Endodermal cell (in vitro differentiated cells): ENCODE measurements around the gene PLCB1. TPM values are rescaled to one million over a fixed set of nuclear protein-coding genes. Genes with fewer than 3 reads are reported as not detected.

ENCODE experiments used
- DNase-seq: peaks from one replicate; pipeline ENCODE4 v3.0.0-alpha.2; 2017
- H3K27ac ChIP-seq: 2 replicates; pipeline ENCODE4 v1.5.1; 2013; ENCODE audit warnings: mild to moderate bottlenecking, low read depth, low read length, moderate library complexity
- H3K27me3 ChIP-seq: 2 replicates; pipeline ENCODE4 v1.6.1; 2013; ENCODE audit warnings: mild to moderate bottlenecking, low read length, moderate library complexity; ENCODE audit not compliant: insufficient read depth, control insufficient read depth, poor library complexity, severe bottlenecking
- H3K36me3 ChIP-seq: 2 replicates; pipeline ENCODE4 v1.7.0; 2013; ENCODE audit warnings: mild to moderate bottlenecking, low read length, moderate library complexity; ENCODE audit not compliant: control insufficient read depth, insufficient read depth
- H3K4me1 ChIP-seq: one replicate; pipeline ENCODE4 v1.7.0; 2013; ENCODE audit warnings: low read length; ENCODE audit not compliant: control insufficient read depth, insufficient read depth
- H3K4me3 ChIP-seq: 2 replicates; pipeline ENCODE4 v1.5.1; 2013; ENCODE audit warnings: mild to moderate bottlenecking, low read length, moderate library complexity
- H3K9ac ChIP-seq: 2 replicates; pipeline ENCODE4 v1.6.1; 2013; ENCODE audit warnings: mild to moderate bottlenecking, low read length, moderate library complexity; ENCODE audit not compliant: poor library complexity, severe bottlenecking; ENCODE audit errors: extremely low read depth
- H3K9me3 ChIP-seq: 2 replicates; pipeline ENCODE4 v1.6.1; 2013; ENCODE audit warnings: mild to moderate bottlenecking, low read length, moderate library complexity; ENCODE audit not compliant: control insufficient read depth
- H3K27ac Mint-ChIP-seq: 2 replicates; pipeline ENCODE4 v1.8.0; 2020; ENCODE audit warnings: mixed read lengths
- H3K27me3 Mint-ChIP-seq: 2 replicates; pipeline ENCODE4 v1.8.0; 2021; ENCODE audit warnings: mild to moderate bottlenecking, mixed read lengths; ENCODE audit not compliant: insufficient read depth
- H3K36me3 Mint-ChIP-seq: 2 replicates; pipeline ENCODE4 v1.8.0; 2020; ENCODE audit warnings: low read depth, mixed read lengths
- H3K4me1 Mint-ChIP-seq: 2 replicates; pipeline ENCODE4 v1.8.0; 2020; ENCODE audit warnings: mixed read lengths
- H3K4me3 Mint-ChIP-seq: 2 replicates; pipeline ENCODE4 v1.8.0; 2020; ENCODE audit warnings: mild to moderate bottlenecking, moderate library complexity, mixed read lengths
- H3K9me3 Mint-ChIP-seq: 2 replicates; pipeline ENCODE4 v1.8.0; 2020; ENCODE audit warnings: mild to moderate bottlenecking, mixed read lengths
- WGBS, 2 experiments: methylation state at CpG; one replicate each; pipeline versions ENCODE4 v1.1.5 to v1.1.7; 2013; ENCODE audit warnings: missing lambda C conversion rate in 2 of 2, mixed read lengths in 1 of 2; ENCODE audit not compliant: insufficient coverage in 1 of 2, insufficient read length in 1 of 2; 5-methylcytosine and 5-hydroxymethylcytosine counted together
- total RNA-seq, 2 donors: library from RNA; stranded (reverse); fragmentation: NEBNext Ultra II Directional in 1 of 2; extraction: Animal tissue kit (Norgen Biotek cat#: 25700) in 1 of 2; gene quantifications; 2 replicates in 1 of 2; 3 replicates in 1 of 2; pipeline ENCODE4 v1.2.1, GENCODE V29; 2021
- TF ChIP-seq, protein P1 (sequence below): fragments of 200-600 bp; sonication (generic); conservative IDR thresholded peaks from 2 replicates; pipeline ENCODE4 v1.5.0; 2021; ENCODE audit warnings: antibody characterized with exemption, mild to moderate bottlenecking

PLCB1 gene
- total RNA-seq, 2 donors from 2014 or later: 15.3 to 16.5 TPM

DNA sequence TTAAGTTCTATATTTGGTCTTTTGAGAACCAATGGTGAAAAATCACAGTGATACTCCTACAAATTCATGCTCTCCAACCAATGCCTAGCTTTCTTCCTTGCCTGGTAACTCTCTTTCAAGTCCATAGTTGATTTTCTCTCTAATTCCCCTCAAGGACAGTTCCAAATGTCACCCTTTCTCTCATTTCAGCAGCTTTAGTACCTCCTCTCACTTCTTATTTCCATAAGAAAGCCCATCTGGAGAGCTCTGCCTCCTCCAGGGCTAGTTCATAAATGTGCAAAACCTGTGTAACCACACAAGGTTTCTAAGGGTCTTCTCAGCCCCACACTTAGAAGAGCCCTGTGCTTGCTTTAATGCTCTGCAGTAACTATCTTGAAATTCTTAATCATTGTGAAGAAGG, 781.4 kb downstream of the PLCB1 start:
- H3K9me3 Mint-ChIP-seq: peaks cover 3% of the 10 kb centered on the region
- H3K27ac Mint-ChIP-seq: no peak overlapping the region
- H3K4me1 ChIP-seq: no peaks in the 10 kb centered on the region
- no peak overlapping the region for H3K9ac ChIP-seq
- H3K27ac ChIP-seq: peak overlapping the region; percentile 37
- H3K4me1 Mint-ChIP-seq: no peaks in the 10 kb centered on the region
- no peaks in the 10 kb centered on the region for H3K27me3 ChIP-seq
- no peaks in the 10 kb centered on the region for H3K27me3 Mint-ChIP-seq
- no peaks in the 10 kb centered on the region for H3K36me3 ChIP-seq
- no peaks in the 10 kb centered on the region for H3K36me3 Mint-ChIP-seq
- no peaks in the 10 kb centered on the region for H3K9me3 ChIP-seq
- TF ChIP-seq, protein P1, sequence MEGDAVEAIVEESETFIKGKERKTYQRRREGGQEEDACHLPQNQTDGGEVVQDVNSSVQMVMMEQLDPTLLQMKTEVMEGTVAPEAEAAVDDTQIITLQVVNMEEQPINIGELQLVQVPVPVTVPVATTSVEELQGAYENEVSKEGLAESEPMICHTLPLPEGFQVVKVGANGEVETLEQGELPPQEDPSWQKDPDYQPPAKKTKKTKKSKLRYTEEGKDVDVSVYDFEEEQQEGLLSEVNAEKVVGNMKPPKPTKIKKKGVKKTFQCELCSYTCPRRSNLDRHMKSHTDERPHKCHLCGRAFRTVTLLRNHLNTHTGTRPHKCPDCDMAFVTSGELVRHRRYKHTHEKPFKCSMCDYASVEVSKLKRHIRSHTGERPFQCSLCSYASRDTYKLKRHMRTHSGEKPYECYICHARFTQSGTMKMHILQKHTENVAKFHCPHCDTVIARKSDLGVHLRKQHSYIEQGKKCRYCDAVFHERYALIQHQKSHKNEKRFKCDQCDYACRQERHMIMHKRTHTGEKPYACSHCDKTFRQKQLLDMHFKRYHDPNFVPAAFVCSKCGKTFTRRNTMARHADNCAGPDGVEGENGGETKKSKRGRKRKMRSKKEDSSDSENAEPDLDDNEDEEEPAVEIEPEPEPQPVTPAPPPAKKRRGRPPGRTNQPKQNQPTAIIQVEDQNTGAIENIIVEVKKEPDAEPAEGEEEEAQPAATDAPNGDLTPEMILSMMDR: no peak
- no peak overlapping the region for H3K4me3 ChIP-seq
- no peak overlapping the region for H3K4me3 Mint-ChIP-seq
- no peak for DNase-seq

DNA sequence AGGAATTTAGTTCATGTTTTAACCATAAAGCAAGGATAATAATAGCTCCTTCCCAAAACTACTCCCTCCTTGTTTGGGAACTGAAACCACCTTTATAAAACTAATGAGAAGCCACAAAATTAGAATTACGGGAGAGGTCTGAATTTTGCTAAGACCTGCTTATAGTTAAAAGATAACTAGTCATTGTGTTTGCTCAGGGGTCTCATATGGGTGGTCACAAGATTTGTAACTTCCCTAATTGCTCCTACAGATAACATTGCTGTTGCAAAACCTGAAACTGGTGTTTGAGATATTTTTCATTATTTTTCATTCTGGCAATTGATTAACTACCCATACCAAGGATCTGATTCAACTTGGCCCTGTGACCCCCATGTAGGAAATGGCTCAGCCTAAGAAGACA, 782.4 kb downstream of the PLCB1 start:
- Mint-ChIP-seq H3K27ac (no peak overlapping the region), H3K36me3 (no peaks in the 10 kb centered on the region), H3K4me3 (no peak overlapping the region), H3K27me3 (no peaks in the 10 kb centered on the region), H3K9me3 (peaks cover 3% of the 10 kb centered on the region), H3K4me1 (no peaks in the 10 kb centered on the region)
- 100% methylated on average over 1 of the region's 1 CpG; no CpG with 5 or more reads in 1 of the 2 experiments for WGBS, 2 experiments
- TF ChIP-seq, protein P1: no peak
- Histone ChIP-seq H3K4me1 (no peaks in the 10 kb centered on the region), H3K36me3 (no peaks in the 10 kb centered on the region), H3K9me3 (no peaks in the 10 kb centered on the region), H3K4me3 (no peak overlapping the region), H3K9ac (no peak overlapping the region), H3K27me3 (no peaks in the 10 kb centered on the region), H3K27ac (no peak overlapping the region)
- no peak for DNase-seq

DNA sequence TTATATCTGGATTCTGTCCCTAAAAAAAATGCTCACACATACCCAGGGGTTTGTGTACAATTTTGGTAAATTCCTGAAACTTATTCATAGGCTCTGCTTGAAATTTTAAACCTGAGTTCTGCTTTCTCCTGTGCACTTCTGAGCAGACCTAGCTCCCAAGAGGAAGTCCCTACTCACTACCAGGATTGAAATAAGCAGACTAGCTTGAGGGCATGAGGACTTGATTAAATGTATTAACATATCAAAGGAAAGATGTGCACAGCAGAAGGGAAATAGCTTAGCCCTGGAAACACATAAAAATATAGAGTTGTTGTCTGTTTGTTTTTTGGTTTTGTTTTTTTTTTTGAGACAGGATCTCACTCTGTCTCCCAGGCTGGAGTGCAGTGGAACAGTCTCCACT, 785.0 kb downstream of the PLCB1 start:
- TF ChIP-seq, protein P1: no peak
- no peak overlapping the region for H3K9ac ChIP-seq
- Mint-ChIP-seq H3K9me3 (peaks cover 8% of the 10 kb centered on the region), H3K4me1 (no peaks in the 10 kb centered on the region), H3K27ac (no peak overlapping the region), H3K36me3 (no peaks in the 10 kb centered on the region), H3K4me3 (no peak overlapping the region), H3K27me3 (no peaks in the 10 kb centered on the region)
- H3K36me3 ChIP-seq: no peaks in the 10 kb centered on the region
- H3K9me3 ChIP-seq: no peaks in the 10 kb centered on the region
- no peak overlapping the region for H3K27ac ChIP-seq
- H3K27me3 ChIP-seq: no peaks in the 10 kb centered on the region
- H3K4me3 ChIP-seq: no peak overlapping the region
- DNase-seq: no peak
- no peaks in the 10 kb centered on the region for H3K4me1 ChIP-seq
